ENCODE data around the gene SDK2.

Gene SDK2

GRCh38 chr17:73349647-73350046 lies 294.6 kb downstream of the SDK2 start:
- no peaks in the 10 kb centered on the region for H3K9me3 ChIP-seq (ENCODE audit: control insufficient read depth in 1 of 2, low read length in 2 of 2)
- peak overlapping the region in 1 of 2 donors; percentile 31 for H3K4me3 ChIP-seq (ENCODE audit: low read depth in 1 of 2, low read length in 2 of 2)
- H3K36me3 ChIP-seq (ENCODE audit: control insufficient read depth in 1 of 2, insufficient read depth in 2 of 2, low read length in 2 of 2), result no peaks in the 10 kb centered on the region
- peaks cover 4 to 33% of the 10 kb centered on the region in 2 donors for H3K4me1 ChIP-seq (ENCODE audit: control insufficient read depth in 1 of 2, insufficient read depth in 2 of 2, low read length in 2 of 2)
- peak overlapping the region; percentile 58 for H3K27ac ChIP-seq (ENCODE audit: low read length)
- H3K27me3 ChIP-seq (ENCODE audit: low read depth, low read length), result no peaks in the 10 kb centered on the region

DNA sequence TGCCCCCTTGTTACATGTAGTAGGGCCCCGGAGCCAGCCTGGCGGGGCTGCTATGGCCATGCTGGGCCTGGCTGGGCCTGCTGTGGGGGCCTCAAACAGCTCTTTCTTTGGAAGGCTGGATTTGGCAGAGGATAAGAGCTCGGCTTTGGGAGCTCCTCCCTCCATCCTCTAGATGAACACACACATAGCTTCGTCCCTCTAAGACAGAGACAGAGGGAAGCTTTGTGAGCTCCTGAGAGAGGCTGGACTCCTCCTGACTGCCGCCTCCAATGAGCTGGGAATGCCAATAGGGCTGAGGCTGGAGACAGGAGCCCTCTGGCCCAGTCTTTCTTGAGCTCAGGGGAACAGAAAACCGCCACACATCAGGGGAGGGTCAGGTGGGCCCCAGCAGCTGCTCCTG lies 295.1 kb downstream of the SDK2 start:
- no peaks in the 10 kb centered on the region for H3K36me3 ChIP-seq (ENCODE audit: control insufficient read depth in 1 of 2, insufficient read depth in 2 of 2, low read length in 2 of 2)
- peak overlapping the region; percentile 58 for H3K27ac ChIP-seq (ENCODE audit: low read length)
- H3K4me1 ChIP-seq (ENCODE audit: control insufficient read depth in 1 of 2, insufficient read depth in 2 of 2, low read length in 2 of 2), result peaks cover 4 to 35% of the 10 kb centered on the region in 2 donors
- no peaks in the 10 kb centered on the region for H3K9me3 ChIP-seq (ENCODE audit: control insufficient read depth in 1 of 2, low read length in 2 of 2)
- H3K27me3 ChIP-seq (ENCODE audit: low read depth, low read length), result no peaks in the 10 kb centered on the region
- peak overlapping the region in 1 of 2 donors; percentile 31 for H3K4me3 ChIP-seq (ENCODE audit: low read depth in 1 of 2, low read length in 2 of 2)

DNA sequence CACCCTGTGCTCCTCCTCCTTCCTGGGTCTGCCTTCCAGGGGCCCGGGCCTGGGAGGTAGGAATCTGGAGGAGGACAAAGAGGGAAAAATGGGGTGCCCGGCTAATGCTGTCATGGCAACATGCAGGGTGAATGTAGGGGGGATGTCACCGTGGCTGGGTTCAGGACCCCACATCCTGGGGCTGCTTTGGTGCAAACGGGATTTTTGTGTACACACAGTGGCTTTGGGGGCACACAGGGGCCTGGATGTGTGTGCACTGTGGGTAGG lies 295.5 kb downstream of the SDK2 start:
- Histone ChIP-seq H3K36me3 (ENCODE audit: control insufficient read depth in 1 of 2, insufficient read depth in 2 of 2, low read length in 2 of 2) (no peaks in the 10 kb centered on the region), H3K9me3 (ENCODE audit: control insufficient read depth in 1 of 2, low read length in 2 of 2) (no peaks in the 10 kb centered on the region), H3K4me3 (ENCODE audit: low read depth in 1 of 2, low read length in 2 of 2) (no peak overlapping the region), H3K27ac (ENCODE audit: low read length) (peak overlapping the region; percentile 58), H3K4me1 (ENCODE audit: control insufficient read depth in 1 of 2, insufficient read depth in 2 of 2, low read length in 2 of 2) (peaks cover 4 to 39% of the 10 kb centered on the region in 2 donors), H3K27me3 (ENCODE audit: low read depth, low read length) (no peaks in the 10 kb centered on the region)

GRCh38 chr17:73348018-73348828 lies 296.0 kb downstream of the SDK2 start:
- Histone ChIP-seq H3K36me3 (ENCODE audit: control insufficient read depth in 1 of 2, insufficient read depth in 2 of 2, low read length in 2 of 2) (no peaks in the 10 kb centered on the region), H3K27me3 (ENCODE audit: low read depth, low read length) (no peaks in the 10 kb centered on the region), H3K4me1 (ENCODE audit: control insufficient read depth in 1 of 2, insufficient read depth in 2 of 2, low read length in 2 of 2) (peaks cover 7 to 44% of the 10 kb centered on the region in 2 donors), H3K27ac (ENCODE audit: low read length) (no peak overlapping the region), H3K9me3 (ENCODE audit: control insufficient read depth in 1 of 2, low read length in 2 of 2) (no peaks in the 10 kb centered on the region), H3K4me3 (ENCODE audit: low read depth in 1 of 2, low read length in 2 of 2) (no peak overlapping the region)

DNA sequence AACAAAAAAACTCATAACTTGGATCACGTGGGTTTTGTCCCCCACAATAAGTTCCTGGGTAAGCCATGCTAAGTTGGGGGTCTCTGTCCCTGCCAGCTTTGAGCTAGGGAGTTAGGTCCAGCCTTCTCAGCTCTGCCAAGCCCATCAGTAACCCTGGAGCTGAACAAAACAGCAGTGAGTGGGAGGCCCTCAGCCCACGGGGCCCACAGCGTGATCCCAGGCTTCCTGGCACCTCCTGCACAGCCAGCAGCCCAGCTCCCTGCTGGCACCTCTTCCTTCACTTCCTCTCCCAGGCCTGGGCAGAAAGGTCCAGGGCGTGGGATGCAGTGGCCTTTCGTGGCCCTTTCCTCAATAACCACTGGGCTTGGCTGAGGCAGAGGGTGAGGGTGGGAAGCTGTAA lies 296.9 kb downstream of the SDK2 start:
- H3K4me3 ChIP-seq (ENCODE audit: low read depth in 1 of 2, low read length in 2 of 2), result no peak overlapping the region
- H3K36me3 ChIP-seq (ENCODE audit: control insufficient read depth in 1 of 2, insufficient read depth in 2 of 2, low read length in 2 of 2), result no peaks in the 10 kb centered on the region
- no peaks in the 10 kb centered on the region for H3K27me3 ChIP-seq (ENCODE audit: low read depth, low read length)
- peaks cover 7 to 53% of the 10 kb centered on the region in 2 donors for H3K4me1 ChIP-seq (ENCODE audit: control insufficient read depth in 1 of 2, insufficient read depth in 2 of 2, low read length in 2 of 2)
- no peak overlapping the region for H3K27ac ChIP-seq (ENCODE audit: low read length)
- H3K9me3 ChIP-seq (ENCODE audit: control insufficient read depth in 1 of 2, low read length in 2 of 2), result no peaks in the 10 kb centered on the region

DNA sequence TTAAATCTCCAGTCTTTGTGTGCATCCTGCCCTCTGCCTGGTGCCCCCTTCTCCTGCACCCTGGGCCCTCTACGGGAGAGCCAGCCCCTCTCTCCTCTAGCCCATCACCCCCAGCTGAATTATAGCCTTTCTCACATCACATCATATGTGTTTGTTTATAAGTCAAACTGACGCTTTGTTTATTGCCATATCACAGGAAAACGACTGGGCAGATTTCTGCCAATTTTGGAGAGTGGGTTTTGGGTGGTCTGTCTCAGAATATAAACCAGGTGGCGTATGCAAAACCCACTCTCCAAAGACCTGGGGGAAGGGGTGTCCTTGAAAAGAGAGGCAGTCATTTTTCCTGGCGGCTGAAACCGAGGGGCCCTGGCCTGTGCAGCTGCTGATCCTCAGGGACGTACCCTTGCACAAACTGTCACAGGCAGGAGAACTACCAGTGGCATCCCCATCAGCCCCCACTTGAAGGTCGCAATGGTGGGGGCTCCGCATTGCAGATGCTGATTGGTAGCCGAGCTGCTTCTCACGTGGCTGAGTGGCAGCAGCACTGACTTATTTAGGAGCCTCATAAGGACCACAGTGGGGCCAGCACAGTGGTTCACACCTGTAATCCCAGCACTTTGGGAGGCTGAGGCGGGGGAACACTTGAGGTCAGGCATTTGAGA lies 297.6 kb downstream of the SDK2 start:
- Histone ChIP-seq H3K4me3 (ENCODE audit: low read depth in 1 of 2, low read length in 2 of 2) (no peak overlapping the region), H3K9me3 (ENCODE audit: control insufficient read depth in 1 of 2, low read length in 2 of 2) (no peaks in the 10 kb centered on the region), H3K27ac (ENCODE audit: low read length) (no peak overlapping the region), H3K4me1 (ENCODE audit: control insufficient read depth in 1 of 2, insufficient read depth in 2 of 2, low read length in 2 of 2) (peaks cover 7 to 60% of the 10 kb centered on the region in 2 donors), H3K27me3 (ENCODE audit: low read depth, low read length) (no peaks in the 10 kb centered on the region), H3K36me3 (ENCODE audit: control insufficient read depth in 1 of 2, insufficient read depth in 2 of 2, low read length in 2 of 2) (no peaks in the 10 kb centered on the region)

DNA sequence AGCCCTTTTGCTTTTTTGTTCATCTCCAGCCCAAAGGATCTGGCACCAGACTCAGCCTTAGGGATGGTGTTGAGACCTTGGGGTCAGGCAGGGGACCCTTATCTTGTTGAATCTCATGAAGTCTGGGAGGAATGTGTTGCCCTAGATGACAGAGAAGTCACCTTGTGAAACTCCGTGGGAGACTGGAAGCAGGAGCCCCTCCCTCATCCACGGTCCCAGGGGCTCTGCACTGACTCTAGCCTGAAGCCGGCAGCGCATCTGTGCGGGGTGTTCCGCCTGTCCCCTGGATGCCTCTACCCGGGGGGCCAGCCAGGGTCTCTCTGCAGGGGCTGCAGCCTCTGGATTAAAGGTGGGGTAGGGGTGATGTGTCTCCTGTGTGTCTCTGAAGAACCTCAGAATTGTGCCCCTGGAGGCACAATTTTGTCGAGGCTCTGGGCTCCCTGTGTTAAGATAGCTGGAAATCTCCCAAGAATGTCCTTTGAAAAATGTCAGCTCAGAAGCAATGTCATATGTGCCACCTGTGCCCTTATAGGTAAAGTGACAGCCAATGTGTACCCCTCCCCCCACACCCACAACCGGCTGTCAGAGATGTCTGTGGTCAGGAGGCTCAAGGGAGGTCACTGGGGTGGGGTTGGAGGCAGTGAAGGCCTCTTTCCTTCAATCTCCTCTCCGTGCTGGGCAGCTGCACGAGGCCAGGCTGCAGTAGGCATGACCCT lies 300.3 kb downstream of the SDK2 start:
- H3K4me1 ChIP-seq (ENCODE audit: control insufficient read depth in 1 of 2, insufficient read depth in 2 of 2, low read length in 2 of 2), result peaks cover 6 to 58% of the 10 kb centered on the region in 2 donors
- no peak overlapping the region for H3K4me3 ChIP-seq (ENCODE audit: low read depth in 1 of 2, low read length in 2 of 2)
- H3K27ac ChIP-seq (ENCODE audit: low read length), result peak overlapping the region; percentile 58
- H3K36me3 ChIP-seq (ENCODE audit: control insufficient read depth in 1 of 2, insufficient read depth in 2 of 2, low read length in 2 of 2), result no peaks in the 10 kb centered on the region
- no peaks in the 10 kb centered on the region for H3K27me3 ChIP-seq (ENCODE audit: low read depth, low read length)
- no peaks in the 10 kb centered on the region for H3K9me3 ChIP-seq (ENCODE audit: control insufficient read depth in 1 of 2, low read length in 2 of 2)

- Histone ChIP-seq H3K4me1 (ENCODE audit: control insufficient read depth in 1 of 2, insufficient read depth in 2 of 2, low read length in 2 of 2) (peaks cover 3 to 56% of the 10 kb centered on the region in 2 donors), H3K4me3 (ENCODE audit: low read depth in 1 of 2, low read length in 2 of 2) (no peak overlapping the region), H3K36me3 (ENCODE audit: control insufficient read depth in 1 of 2, insufficient read depth in 2 of 2, low read length in 2 of 2) (no peaks in the 10 kb centered on the region), H3K9me3 (ENCODE audit: control insufficient read depth in 1 of 2, low read length in 2 of 2) (no peaks in the 10 kb centered on the region), H3K27me3 (ENCODE audit: low read depth, low read length) (no peaks in the 10 kb centered on the region), H3K27ac (ENCODE audit: low read length) (peak overlapping the region; percentile 58)
Observed at GRCh38 chr17:73343168-73343634, 301.0 kb downstream of the SDK2 start.

- Histone ChIP-seq H3K27ac (ENCODE audit: low read length) (peak overlapping the region; percentile 58), H3K4me3 (ENCODE audit: low read depth in 1 of 2, low read length in 2 of 2) (no peak overlapping the region), H3K4me1 (ENCODE audit: control insufficient read depth in 1 of 2, insufficient read depth in 2 of 2, low read length in 2 of 2) (peaks cover 3 to 56% of the 10 kb centered on the region in 2 donors), H3K36me3 (ENCODE audit: control insufficient read depth in 1 of 2, insufficient read depth in 2 of 2, low read length in 2 of 2) (no peaks in the 10 kb centered on the region), H3K27me3 (ENCODE audit: low read depth, low read length) (no peaks in the 10 kb centered on the region), H3K9me3 (ENCODE audit: control insufficient read depth in 1 of 2, low read length in 2 of 2) (no peaks in the 10 kb centered on the region)
Observed at GRCh38 chr17:73342541-73343167, 301.6 kb downstream of the SDK2 start.

GRCh38 chr17:73342050-73342522 lies 302.2 kb downstream of the SDK2 start:
- Histone ChIP-seq H3K36me3 (ENCODE audit: control insufficient read depth in 1 of 2, insufficient read depth in 2 of 2, low read length in 2 of 2) (no peaks in the 10 kb centered on the region), H3K9me3 (ENCODE audit: control insufficient read depth in 1 of 2, low read length in 2 of 2) (no peaks in the 10 kb centered on the region), H3K4me3 (ENCODE audit: low read depth in 1 of 2, low read length in 2 of 2) (no peak overlapping the region), H3K27me3 (ENCODE audit: low read depth, low read length) (no peaks in the 10 kb centered on the region), H3K27ac (ENCODE audit: low read length) (peak overlapping the region; percentile 58), H3K4me1 (ENCODE audit: control insufficient read depth in 1 of 2, insufficient read depth in 2 of 2, low read length in 2 of 2) (peaks cover 3 to 52% of the 10 kb centered on the region in 2 donors)

All from muscle layer of duodenum (tissue), 2 donors.